ENCODE results near the gene CD44. TPM values are rescaled to one million over a fixed set of nuclear protein-coding genes. Genes with fewer than 3 reads are reported as not detected.

Gene CD44
- total RNA-seq, 1 donor from 2014 or later, result 249 TPM

Other genes with a start within 250 kb of the CD44 start
- 28.1 and 30.7 TPM in 2 replicates for gene APIP, start 222.8 kb upstream of the CD44 start, total RNA-seq
- gene PDHX, start 222.6 kb upstream of the CD44 start, total RNA-seq, result 29.7 and 30.6 TPM in 2 replicates

All from activated T-helper 2 cell treated with anti-CD3 and anti-CD28 coated beads, Interferon-gamma antibody, Interleukin-2, Interleukin-4, amounts not matched to agents 10 μg/mL and 5 μg/mL and 100 μg/mL, durations not matched to agents 14 hours and 24 hours and 36 hours (primary cell).